ENCODE data around the gene KCNAB2. TPM values are rescaled to one million over a fixed set of nuclear protein-coding genes. Genes with fewer than 3 reads are reported as not detected.

Gene KCNAB2
- total and polyA plus RNA-seq, 2 donors (not counting 1 experiment from before 2014, with no cell fraction given) = 90.7 to 143 TPM

DNA sequence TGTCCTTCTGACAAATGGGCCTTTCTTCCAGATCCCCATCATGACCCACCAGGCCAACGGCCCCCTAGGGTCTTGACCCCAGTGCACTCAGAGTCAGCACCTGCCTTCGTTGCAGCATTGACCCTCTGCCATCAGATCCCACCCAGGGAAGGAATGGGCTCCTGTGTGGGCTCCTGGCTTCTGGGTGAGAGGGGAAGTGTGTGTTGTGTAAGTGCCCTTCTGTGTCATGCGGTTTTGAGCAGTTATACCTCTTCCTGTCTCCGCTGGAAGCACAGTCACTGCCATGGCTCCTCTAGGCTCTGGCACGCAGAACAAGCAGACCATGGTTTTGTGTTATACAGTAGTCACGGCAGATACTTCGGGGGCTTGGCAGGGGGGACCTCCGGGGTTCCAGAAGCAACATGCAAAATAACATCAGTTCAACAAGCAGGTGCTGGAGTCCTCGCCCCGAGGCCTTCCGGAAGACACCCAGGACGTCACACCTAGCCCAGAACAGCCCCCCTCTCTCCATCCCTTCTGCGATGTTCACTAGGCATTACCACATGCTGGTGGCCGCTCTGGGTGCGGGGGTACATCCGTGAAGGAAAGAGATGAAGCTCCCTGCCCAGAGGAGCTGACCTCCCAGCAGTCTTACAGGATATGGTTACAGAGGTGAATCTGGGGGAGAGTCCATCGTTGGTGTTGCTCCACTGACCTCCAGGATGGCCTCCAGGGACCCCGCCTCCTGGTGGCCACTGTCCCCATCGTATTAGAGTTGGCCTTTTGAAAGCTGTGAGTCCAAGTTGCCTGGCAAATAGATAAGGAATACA lies 17.4 kb upstream of the KCNAB2 start:
- Histone ChIP-seq H3K4me3 (ENCODE audit: control extremely low read depth in 1 of 5, extremely low read depth in 1 of 5, insufficient read depth in 1 of 5, low read depth in 2 of 5, low read length in 4 of 5) (peak overlapping the region; percentile 41 to 71 (median 65)), H3K36me3 (replicated peaks in 1 of 2; ENCODE audit: control extremely low read depth in 1 of 2, control insufficient read depth in 1 of 2, extremely low read depth in 1 of 2, insufficient read depth in 2 of 2, low read length in 1 of 2) (peaks cover 0 to 14% of the 10 kb centered on the region in 2 experiments), H3K27me3 (replicated peaks in 1 of 4; ENCODE audit: control extremely low read depth in 1 of 4, control insufficient read depth in 3 of 4, insufficient read depth in 4 of 4, low read length in 3 of 4) (no peaks in the 10 kb centered on the region), H3K9me3 (ENCODE audit: control extremely low read depth in 1 of 3, control insufficient read depth in 2 of 3, insufficient read depth in 1 of 3, low read length in 2 of 3) (no peaks in the 10 kb centered on the region), H3K4me1 (ENCODE audit: control insufficient read depth in 2 of 2, insufficient read depth in 2 of 2, low read length in 2 of 2) (peaks cover 55 to 64% of the 10 kb centered on the region in 2 donors), H3K4me2 (replicated peaks; ENCODE audit: low read depth, low read length, poor library complexity, severe bottlenecking) (peak overlapping the region; percentile 92), H3K27ac (ENCODE audit: low read length in 2 of 2) (peak overlapping the region; percentile 96), H3K9ac (ENCODE audit: low read length) (peak overlapping the region; percentile 80), H4K20me1 (ENCODE audit: control insufficient read depth, insufficient read depth, low read length, poor library complexity, severe bottlenecking) (peaks cover 54% of the 10 kb centered on the region), H3K79me2 (ENCODE audit: control insufficient read depth, insufficient read depth, low read length) (peaks cover 71% of the 10 kb centered on the region), H2AFZ (ENCODE audit: insufficient read depth, low read depth, low read length, poor library complexity, severe bottlenecking) (peak overlapping the region; percentile 39)
- CTCF ChIA-PET = interaction anchor here (1.7 to 2.7 kb wide), 2 partner anchors 36 to 37 kb away, joined by 3 to 13 read pairs; partner anchors contain the start of gene NPHP4
- intact Hi-C loops (cut with micrococcal nuclease) = no loop called here
- peak; percentile 18 for ATAC-seq (ENCODE audit: low read depth)
- H3K9me3 Mint-ChIP-seq (ENCODE audit: insufficient read depth) = no peaks in the 10 kb centered on the region
- TF ChIP-seq CTCF (IDR thresholded peaks at IDR 0.05) = no peak
- TF ChIP-seq EZH2 (IDR thresholded peaks at IDR 0.05; ENCODE audit: borderline replicate concordance, insufficient read depth, low read depth, low read length, poor library complexity, severe bottlenecking) = no peak
- H3K4me3 Mint-ChIP-seq = peak overlapping the region; percentile 86
- peak overlapping the region; percentile 93 for H3K27ac Mint-ChIP-seq
- peak; percentile 86 for DNase-seq
- WGBS (ENCODE audit: insufficient coverage) = 13% methylated on average over 17 of the region's 19 CpGs
- POLR2A ChIA-PET = interaction anchor here (3.2 kb wide), 1 partner anchor 35 kb away, joined by 26 read pairs; the partner anchor contains the start of gene NPHP4
- H3K27me3 Mint-ChIP-seq = no peaks in the 10 kb centered on the region
- H3K4me1 Mint-ChIP-seq = peaks cover 72% of the 10 kb centered on the region

DNA sequence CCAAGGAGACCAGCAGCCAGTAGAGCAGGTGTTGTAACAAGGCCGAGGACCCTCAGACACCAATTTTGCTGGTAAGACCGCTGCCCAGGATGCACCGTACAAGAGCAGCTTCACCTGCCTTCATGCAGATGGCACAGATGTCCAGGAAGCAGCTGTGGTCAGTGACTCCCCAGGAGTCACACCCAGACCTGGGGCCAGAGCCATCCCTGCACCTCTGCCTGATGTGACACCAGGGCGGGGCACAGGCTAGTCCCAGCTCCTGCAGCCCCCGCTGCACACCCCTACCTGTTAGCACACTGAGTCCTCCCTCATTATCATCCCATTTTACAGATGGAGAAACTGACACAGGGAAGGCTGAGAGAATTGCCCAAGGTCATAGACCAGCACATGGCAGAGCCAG lies 16.3 kb upstream of the KCNAB2 start:
- 89% methylated on average over 5 of the region's 5 CpGs for WGBS (ENCODE audit: insufficient coverage)
- peaks cover 82% of the 10 kb centered on the region for H3K79me2 ChIP-seq (ENCODE audit: control insufficient read depth, insufficient read depth, low read length)

More for the DNA sequence above, 16.3 kb upstream of the KCNAB2 start:
- Histone ChIP-seq H3K9ac (ENCODE audit: low read length) (no peak overlapping the region), H3K4me1 (ENCODE audit: control insufficient read depth in 2 of 2, insufficient read depth in 2 of 2, low read length in 2 of 2) (peaks cover 55 to 64% of the 10 kb centered on the region in 2 donors), H3K4me3 (ENCODE audit: control extremely low read depth in 1 of 5, extremely low read depth in 1 of 5, insufficient read depth in 1 of 5, low read depth in 2 of 5, low read length in 4 of 5) (no peak overlapping the region), H3K27me3 (replicated peaks in 1 of 4; ENCODE audit: control extremely low read depth in 1 of 4, control insufficient read depth in 3 of 4, insufficient read depth in 4 of 4, low read length in 3 of 4) (no peaks in the 10 kb centered on the region), H3K27ac (ENCODE audit: low read length in 2 of 2) (no peak overlapping the region), H3K36me3 (replicated peaks in 1 of 2; ENCODE audit: control extremely low read depth in 1 of 2, control insufficient read depth in 1 of 2, extremely low read depth in 1 of 2, insufficient read depth in 2 of 2, low read length in 1 of 2) (peaks cover 0 to 19% of the 10 kb centered on the region in 2 experiments), H2AFZ (ENCODE audit: insufficient read depth, low read depth, low read length, poor library complexity, severe bottlenecking) (no peak overlapping the region), H4K20me1 (ENCODE audit: control insufficient read depth, insufficient read depth, low read length, poor library complexity, severe bottlenecking) (peaks cover 65% of the 10 kb centered on the region), H3K4me2 (replicated peaks; ENCODE audit: low read depth, low read length, poor library complexity, severe bottlenecking) (no peak overlapping the region), H3K9me3 (ENCODE audit: control extremely low read depth in 1 of 3, control insufficient read depth in 2 of 3, insufficient read depth in 1 of 3, low read length in 2 of 3) (no peaks in the 10 kb centered on the region)
- TF ChIP-seq EZH2 (IDR thresholded peaks at IDR 0.05; ENCODE audit: borderline replicate concordance, insufficient read depth, low read depth, low read length, poor library complexity, severe bottlenecking) (no peak), CTCF (IDR thresholded peaks at IDR 0.05) (no peak)
- CTCF ChIA-PET = interaction anchor here (1.7 kb wide), 1 partner anchor 38 kb away, joined by 3 read pairs; no protein-coding TSS in a partner anchor
- no peaks in the 10 kb centered on the region for H3K27me3 Mint-ChIP-seq
- ATAC-seq (ENCODE audit: low read depth) (no peak), DNase-seq (no peak)
- H3K4me1 Mint-ChIP-seq = peaks cover 69% of the 10 kb centered on the region
- H3K27ac Mint-ChIP-seq = peak overlapping the region; percentile 64
- H3K9me3 Mint-ChIP-seq (ENCODE audit: insufficient read depth) = no peaks in the 10 kb centered on the region
- POLR2A ChIA-PET = no interaction called here
- intact Hi-C loops (cut with micrococcal nuclease) = no loop called here
- H3K4me3 Mint-ChIP-seq = no peak overlapping the region
